Activated CD8-positive, alpha-beta memory T cell treated with anti-CD3 and anti-CD28 coated beads for 36 hours (primary cell): ENCODE measurements around the gene GASK1A. TPM values are rescaled to one million over a fixed set of nuclear protein-coding genes. Genes with fewer than 3 reads are reported as not detected.
"Not testable (repeated sequence)": the region's sequence is repeated elsewhere in the genome, so short reads cannot be mapped to it uniquely, and the experiment has no call there.

ENCODE experiments used
- CTCF ChIA-PET: fragments of 350-600 bp; sonication (Branson Sonifier 250); formaldehyde crosslinking; loops from one replicate; lab custom pipeline; 2021; ENCODE audit warnings: antibody characterized with exemption; lab: Charles Lee
- POLR2A ChIA-PET: fragments of 350-600 bp; sonication (Branson Sonifier 250); formaldehyde crosslinking; loops from one replicate; lab custom pipeline; 2021; ENCODE audit warnings: antibody characterized with exemption; lab: Charles Lee
- total RNA-seq, 2 experiments: library from RNA; stranded (reverse); gene quantifications; one replicate each; pipeline ENCODE4 v1.2.3, GENCODE V29; 2021

GASK1A gene
- not detected for total RNA-seq

GRCh38 chr3:42979044-42979972 is at the start of gene GASK1A:
Gene GASK1A, plus strand, starts transcription at chr3:42979311. Its CDS starts 332 bp downstream, at chr3:42979643.
- ChIA-PET POLR2A (no interaction called here), CTCF (interaction anchor here (0.7 kb wide), 1 partner anchor 18 kb away, joined by 3 read pairs; no protein-coding TSS in a partner anchor)

- POLR2A ChIA-PET = no interaction called here
- CTCF ChIA-PET = no interaction called here
These were observed 45.0 kb upstream of the GASK1A start for GRCh38 chr3:42934111-42934510.

DNA sequence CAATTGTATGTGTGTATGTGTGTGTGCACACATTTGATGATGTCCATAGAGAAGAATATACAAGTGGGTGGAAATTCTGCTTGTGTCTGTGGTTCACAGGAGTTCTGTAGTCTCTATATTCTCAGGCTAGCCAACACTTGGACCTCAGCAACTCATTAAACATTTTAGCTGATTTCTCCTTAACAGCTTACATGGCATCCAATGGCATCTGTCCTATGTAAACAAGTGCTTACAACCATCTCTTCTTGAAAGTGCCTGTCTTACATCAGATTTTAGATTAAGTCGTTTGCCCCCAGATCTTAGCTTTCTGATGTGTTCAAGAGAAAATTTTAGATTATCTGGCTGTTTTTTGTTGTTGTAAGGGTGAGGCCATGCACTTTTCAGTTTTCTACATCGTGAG is 44.2 kb upstream of the GASK1A start:
- POLR2A ChIA-PET = no interaction called here

DNA sequence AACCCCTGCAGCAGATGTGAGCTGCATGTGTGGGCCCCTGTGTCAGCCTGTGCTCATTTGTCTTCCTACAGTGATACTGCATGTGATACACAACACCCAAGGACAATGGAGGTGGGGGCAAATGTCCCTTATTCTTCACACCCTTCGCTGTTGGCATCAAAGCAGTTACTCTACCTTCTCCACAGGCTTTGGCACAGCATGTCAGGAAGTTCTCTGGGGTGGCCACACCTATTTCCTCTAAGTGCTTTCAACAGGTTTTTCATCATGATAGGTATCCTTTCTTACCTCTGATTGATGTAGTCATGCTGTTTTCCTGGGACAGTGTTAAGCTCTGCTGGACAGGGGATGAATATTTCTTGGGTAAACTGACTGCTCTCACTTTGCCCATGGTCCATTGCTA is 43.6 kb upstream of the GASK1A start:
- POLR2A ChIA-PET = no interaction called here
- CTCF ChIA-PET = no interaction called here

More for the DNA sequence above, 44.2 kb upstream of the GASK1A start:
- CTCF ChIA-PET = no interaction called here

- ChIA-PET POLR2A (no interaction called here), CTCF (no interaction called here)
These were observed 42.7 kb upstream of the GASK1A start for GRCh38 chr3:42936157-42936981.

DNA sequence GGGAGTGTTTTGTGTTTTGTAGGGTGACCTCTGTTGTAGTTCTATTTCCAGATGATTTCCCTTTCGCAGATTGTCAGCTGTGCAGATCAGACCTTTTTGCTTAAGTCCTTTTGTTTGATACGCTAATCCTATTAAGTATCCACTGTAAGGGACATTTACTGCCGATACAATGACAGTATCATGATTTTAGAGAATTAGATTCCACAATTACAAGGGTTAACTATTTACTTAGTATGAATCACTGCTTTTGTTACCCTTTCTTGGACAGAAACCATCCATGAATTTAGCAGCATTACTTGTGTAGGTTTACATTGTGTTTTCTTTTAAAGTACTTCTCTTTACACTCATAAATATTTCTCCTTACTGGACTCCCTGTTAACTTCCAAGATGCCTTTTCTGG is 41.8 kb upstream of the GASK1A start:
- ChIA-PET POLR2A (no interaction called here), CTCF (no interaction called here)

GRCh38 chr3:42942693-42943092 is 36.4 kb upstream of the GASK1A start:
- POLR2A ChIA-PET = no interaction called here

GRCh38 chr3:42946050-42946449 is 33.1 kb upstream of the GASK1A start:
- ChIA-PET CTCF (no interaction called here), POLR2A (no interaction called here)

More at GRCh38 chr3:42942693-42943092, 36.4 kb upstream of the GASK1A start:
- CTCF ChIA-PET = no interaction called here

GRCh38 chr3:42957573-42957972 is 21.5 kb upstream of the GASK1A start:
- ChIA-PET CTCF (no interaction called here), POLR2A (no interaction called here)

GRCh38 chr3:42960282-42960681 is 18.8 kb upstream of the GASK1A start:
- ChIA-PET CTCF (interaction anchor here (1.4 kb wide), 1 partner anchor 111 kb away, joined by 3 read pairs; no protein-coding TSS in a partner anchor), POLR2A (no interaction called here)

GRCh38 chr3:42960786-42961185 is 18.3 kb upstream of the GASK1A start:
- ChIA-PET CTCF (interaction anchor here (1.0 to 1.4 kb wide), 3 partner anchors 19 to 582 kb away, joined by 3 read pairs; no protein-coding TSS in a partner anchor), POLR2A (no interaction called here)

DNA sequence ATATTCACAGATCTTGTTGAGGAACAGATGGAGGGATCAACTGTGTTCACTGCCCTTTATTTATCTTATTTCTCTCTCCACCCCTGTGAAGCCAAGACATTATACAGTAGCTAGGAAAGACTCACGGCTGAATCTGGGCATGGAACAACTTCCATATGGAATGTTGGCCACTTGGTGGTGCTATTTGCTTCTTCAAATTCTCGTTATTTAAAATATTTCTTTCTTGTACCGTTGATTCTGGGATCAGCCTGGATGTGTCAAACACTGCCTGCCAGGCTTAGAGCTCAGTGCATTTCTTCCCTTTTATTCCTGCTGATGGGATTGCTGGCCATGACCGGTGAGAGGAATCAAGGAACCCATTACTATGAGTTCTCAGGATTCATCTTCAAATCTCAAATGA is 17.5 kb upstream of the GASK1A start:
- ChIA-PET CTCF (interaction anchor here (0.8 to 1.4 kb wide), 4 partner anchors 18 to 581 kb away, joined by 3 read pairs; no protein-coding TSS in a partner anchor), POLR2A (no interaction called here)

- CTCF ChIA-PET = no interaction called here
These were observed 15.8 kb upstream of the GASK1A start for GRCh38 chr3:42963269-42963668.

GRCh38 chr3:42964266-42964665 is 14.8 kb upstream of the GASK1A start:
- POLR2A ChIA-PET = no interaction called here
- CTCF ChIA-PET = no interaction called here

More at GRCh38 chr3:42963269-42963668, 15.8 kb upstream of the GASK1A start:
- POLR2A ChIA-PET = no interaction called here

- POLR2A ChIA-PET = no interaction called here
These were observed 8.6 kb upstream of the GASK1A start for GRCh38 chr3:42970557-42970956.

DNA sequence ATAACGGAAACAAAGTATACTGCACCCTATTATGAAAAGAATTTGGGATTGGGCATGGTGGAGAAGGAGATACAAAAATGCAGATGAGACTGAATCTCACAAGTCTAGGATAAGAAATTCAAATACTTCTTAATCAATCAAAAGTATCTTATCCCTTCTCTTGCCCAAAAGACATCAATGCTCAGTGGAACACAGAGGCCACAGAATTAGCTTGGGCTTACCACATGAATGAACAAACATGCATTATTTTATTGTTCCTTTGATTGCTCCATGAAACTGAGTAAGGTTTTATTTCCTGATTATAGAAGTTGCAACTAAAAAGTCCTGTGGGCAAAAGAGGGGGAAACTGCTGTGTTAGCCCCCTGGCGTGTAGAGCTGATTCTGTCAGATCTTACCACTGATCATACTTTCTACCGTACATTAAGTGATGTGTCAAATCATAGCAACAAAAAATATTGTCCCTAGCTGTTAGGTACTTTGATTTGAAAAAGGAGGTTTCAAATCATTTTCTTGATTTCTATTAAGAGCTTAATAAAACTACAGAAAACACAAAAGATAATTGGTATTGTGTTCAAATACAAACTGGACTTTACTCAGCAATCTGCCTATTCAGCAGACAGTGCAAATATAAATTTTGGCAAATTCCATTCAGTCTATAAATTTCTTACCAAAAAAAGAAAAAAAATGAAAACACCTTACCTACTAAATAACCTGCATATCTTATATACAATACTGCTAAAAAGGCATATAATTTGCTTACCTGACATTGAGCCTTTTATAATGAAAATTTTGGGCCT is 7.9 kb upstream of the GASK1A start:
- CTCF ChIA-PET = no interaction called here
- POLR2A ChIA-PET = no interaction called here

More at GRCh38 chr3:42970557-42970956, 8.6 kb upstream of the GASK1A start:
- CTCF ChIA-PET = no interaction called here

GRCh38 chr3:42974906-42975305 is 4.2 kb upstream of the GASK1A start:
- POLR2A ChIA-PET, CTCF ChIA-PET: not testable (repeated sequence)

DNA sequence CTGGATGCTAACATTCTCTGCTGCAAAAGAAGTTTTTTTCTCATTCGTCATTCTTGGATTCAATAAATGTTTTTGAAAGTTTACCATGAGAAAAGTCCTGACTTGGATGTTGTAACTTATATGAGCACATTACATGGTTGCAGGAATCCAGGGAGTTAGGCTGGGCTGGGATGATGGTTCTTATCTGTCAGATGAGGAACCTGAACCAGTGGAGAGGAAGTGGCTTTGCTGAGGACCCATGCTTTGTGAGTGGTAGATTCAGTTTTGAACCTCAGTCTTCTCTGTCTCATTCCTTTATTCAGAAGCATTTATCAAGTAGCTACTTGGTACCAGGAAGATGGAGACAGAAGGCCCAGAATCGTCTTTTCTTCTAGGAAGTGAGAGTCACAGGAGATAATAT is 3.7 kb upstream of the GASK1A start:
- POLR2A ChIA-PET = no interaction called here
- CTCF ChIA-PET = no interaction called here

DNA sequence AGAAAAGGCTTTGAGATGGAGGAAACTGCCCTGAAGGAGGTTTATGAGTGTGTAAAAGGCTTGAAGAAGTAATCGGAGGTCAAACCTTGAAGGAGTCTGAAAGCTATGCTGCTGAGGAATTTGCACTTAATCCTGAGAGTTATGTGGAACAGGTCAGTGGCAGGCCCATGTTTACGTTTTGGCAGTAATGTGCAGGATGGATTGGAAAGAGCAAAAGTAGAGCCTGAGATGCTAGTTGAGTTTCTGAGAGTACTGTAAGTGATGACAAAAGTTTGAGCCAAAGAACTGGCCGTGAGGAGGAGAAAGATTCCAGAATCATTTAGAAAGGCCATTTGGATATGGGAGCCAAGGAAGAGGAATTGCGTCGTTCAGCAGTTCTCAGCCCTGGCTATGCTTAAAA is 3.2 kb upstream of the GASK1A start:
- ChIA-PET POLR2A (no interaction called here), CTCF (no interaction called here)
